ENCODE results near the gene SLAMF8. TPM values are rescaled to one million over a fixed set of nuclear protein-coding genes. Genes with fewer than 3 reads are reported as not detected.

The SLAMF8 gene
- total and polyA plus RNA-seq, 7 donors = 2.4 to 16.2 (median 4.8) TPM

DNA sequence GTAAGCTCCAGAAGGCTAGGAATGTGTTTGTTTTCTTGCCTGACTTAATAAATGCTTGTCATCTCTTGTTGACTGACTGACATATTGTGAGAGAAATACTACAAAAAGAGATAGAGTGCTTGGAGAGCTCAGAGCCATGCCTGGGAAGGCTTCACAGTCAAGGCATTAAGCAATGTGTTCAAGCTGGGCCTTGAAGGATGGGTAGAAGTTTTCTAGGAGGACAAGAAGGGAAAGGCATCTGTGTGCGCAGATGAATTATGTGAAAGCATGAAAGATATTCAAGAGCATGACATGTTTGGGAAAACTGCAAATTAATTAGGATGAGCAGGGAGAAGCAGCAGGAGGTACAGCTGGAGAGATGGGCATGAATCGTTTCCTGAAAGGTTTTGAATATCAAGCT is 5.6 kb downstream of the SLAMF8 start:
- Histone ChIP-seq H3K4me3 (no peak overlapping the region), H3K4me1 (peaks cover 0 to 13% (median 3%) of the 10 kb centered on the region in 4 donors), H3K27me3 (no peaks in the 10 kb centered on the region), H3K27ac (no peak overlapping the region), H3K36me3 (peaks cover 0 to 12% (median 0%) of the 10 kb centered on the region in 4 donors), H3K9me3 (no peaks in the 10 kb centered on the region)
- DNase-seq = no peak
- TF ChIP-seq POLR2A (IDR thresholded peaks at IDR 0.05) (no peak), POLR2AphosphoS5 (IDR thresholded peaks at IDR 0.05) (no peak), EP300 (IDR thresholded peaks at IDR 0.05) (no peak)
- TF ChIP-seq, protein P1, sequence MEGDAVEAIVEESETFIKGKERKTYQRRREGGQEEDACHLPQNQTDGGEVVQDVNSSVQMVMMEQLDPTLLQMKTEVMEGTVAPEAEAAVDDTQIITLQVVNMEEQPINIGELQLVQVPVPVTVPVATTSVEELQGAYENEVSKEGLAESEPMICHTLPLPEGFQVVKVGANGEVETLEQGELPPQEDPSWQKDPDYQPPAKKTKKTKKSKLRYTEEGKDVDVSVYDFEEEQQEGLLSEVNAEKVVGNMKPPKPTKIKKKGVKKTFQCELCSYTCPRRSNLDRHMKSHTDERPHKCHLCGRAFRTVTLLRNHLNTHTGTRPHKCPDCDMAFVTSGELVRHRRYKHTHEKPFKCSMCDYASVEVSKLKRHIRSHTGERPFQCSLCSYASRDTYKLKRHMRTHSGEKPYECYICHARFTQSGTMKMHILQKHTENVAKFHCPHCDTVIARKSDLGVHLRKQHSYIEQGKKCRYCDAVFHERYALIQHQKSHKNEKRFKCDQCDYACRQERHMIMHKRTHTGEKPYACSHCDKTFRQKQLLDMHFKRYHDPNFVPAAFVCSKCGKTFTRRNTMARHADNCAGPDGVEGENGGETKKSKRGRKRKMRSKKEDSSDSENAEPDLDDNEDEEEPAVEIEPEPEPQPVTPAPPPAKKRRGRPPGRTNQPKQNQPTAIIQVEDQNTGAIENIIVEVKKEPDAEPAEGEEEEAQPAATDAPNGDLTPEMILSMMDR (IDR thresholded peaks at IDR 0.05) = no peak
- intact Hi-C loops (cut with DNase I) = no loop called here
- WGBS, 2 donors = 93 to 97% methylated on average over 2 of the region's 2 CpGs

DNA sequence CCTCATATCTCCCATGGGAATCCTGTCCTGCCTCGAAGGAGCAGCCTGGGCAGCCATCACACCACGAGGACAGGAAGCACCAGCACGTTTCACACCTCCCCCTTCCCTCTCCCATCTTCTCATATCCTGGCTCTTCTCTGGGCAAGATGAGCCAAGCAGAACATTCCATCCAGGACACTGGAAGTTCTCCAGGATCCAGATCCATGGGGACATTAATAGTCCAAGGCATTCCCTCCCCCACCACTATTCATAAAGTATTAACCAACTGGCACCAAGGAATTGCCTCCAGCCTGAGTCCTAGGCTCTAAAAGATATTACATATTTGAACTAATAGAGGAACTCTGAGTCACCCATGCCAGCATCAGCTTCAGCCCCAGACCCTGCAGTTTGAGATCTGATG is 8.7 kb downstream of the SLAMF8 start:
- no peaks in the 10 kb centered on the region for H3K27me3 ChIP-seq
- intact Hi-C loops (cut with DNase I) = no loop called here
- peaks cover 0 to 6% (median 0%) of the 10 kb centered on the region in 4 donors for H3K4me1 ChIP-seq
- no peak overlapping the region for H3K27ac ChIP-seq
- WGBS, 2 donors = 68 to 84% methylated on average over 3 of the region's 3 CpGs
- no peak overlapping the region for H3K4me3 ChIP-seq
- H3K9me3 ChIP-seq = no peaks in the 10 kb centered on the region
- TF ChIP-seq POLR2AphosphoS5 (IDR thresholded peaks at IDR 0.05) = no peak
- TF ChIP-seq, protein P1 (IDR thresholded peaks at IDR 0.05) = no peak
- peaks cover 0 to 22% (median 0%) of the 10 kb centered on the region in 4 donors for H3K36me3 ChIP-seq
- DNase-seq = no peak

DNA sequence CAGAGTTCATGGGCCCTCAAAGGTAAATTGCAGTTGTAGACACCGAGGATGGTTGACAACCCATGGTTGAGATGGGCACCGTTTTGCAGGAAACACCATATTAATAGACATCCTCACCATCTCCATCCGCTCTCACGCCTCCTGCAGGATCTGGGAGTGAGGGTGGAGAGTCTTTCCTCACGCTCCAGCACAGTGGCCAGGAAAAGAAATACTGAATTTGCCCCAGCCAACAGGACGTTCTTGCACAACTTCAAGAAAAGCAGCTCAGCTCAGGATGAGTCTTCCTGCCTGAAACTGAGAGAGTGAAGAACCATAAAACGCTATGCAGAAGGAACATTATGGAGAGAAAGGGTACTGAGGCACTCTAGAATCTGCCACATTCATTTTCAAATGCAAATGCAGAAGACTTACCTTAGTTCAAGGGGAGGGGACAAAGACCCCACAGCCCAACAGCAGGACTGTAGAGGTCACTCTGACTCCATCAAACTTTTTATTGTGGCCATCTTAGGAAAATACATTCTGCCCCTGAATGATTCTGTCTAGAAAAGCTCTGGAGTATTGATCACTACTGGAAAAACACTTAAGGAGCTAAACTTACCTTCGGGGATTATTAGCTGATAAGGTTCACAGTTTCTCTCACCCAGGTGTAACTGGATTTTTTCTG is 9.3 kb downstream of the SLAMF8 start:
- no peak overlapping the region for H3K27ac ChIP-seq
- no peak overlapping the region for H3K4me3 ChIP-seq
- H3K9me3 ChIP-seq = no peaks in the 10 kb centered on the region
- no peak for DNase-seq
- 87 to 91% methylated on average over 8 of the region's 8 CpGs for WGBS, 2 donors
- TF ChIP-seq POLR2A (IDR thresholded peaks at IDR 0.05) (no peak), EP300 (IDR thresholded peaks at IDR 0.05) (no peak), POLR2AphosphoS5 (IDR thresholded peaks at IDR 0.05) (no peak)
- TF ChIP-seq, protein P1 (IDR thresholded peaks at IDR 0.05) = no peak
- H3K4me1 ChIP-seq = peaks cover 0 to 5% (median 0%) of the 10 kb centered on the region in 4 donors
- H3K27me3 ChIP-seq = no peaks in the 10 kb centered on the region
- intact Hi-C loops (cut with DNase I) = no loop called here
- peaks cover 0 to 22% (median 0%) of the 10 kb centered on the region in 4 donors for H3K36me3 ChIP-seq

DNA sequence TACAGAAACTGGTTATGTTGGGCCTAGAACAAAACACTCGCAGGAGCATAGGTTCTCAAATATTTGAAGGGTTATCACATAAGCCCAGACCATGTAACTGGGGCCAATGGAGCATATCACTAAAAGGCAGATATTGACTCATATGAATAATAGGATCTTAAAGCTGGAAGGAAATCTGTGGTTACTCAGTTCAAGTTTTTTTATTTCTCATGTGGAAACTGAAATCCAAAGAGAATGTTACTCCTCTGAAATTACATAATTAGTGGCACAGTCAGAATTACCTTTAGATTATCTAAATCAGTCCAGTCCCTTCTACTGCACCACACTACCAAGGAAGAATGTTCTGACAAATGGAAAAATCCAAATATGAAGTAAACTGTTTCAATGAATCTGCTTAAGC is 12.0 kb downstream of the SLAMF8 start:
- Histone ChIP-seq H3K27me3 (no peaks in the 10 kb centered on the region), H3K36me3 (peaks cover 0 to 22% (median 0%) of the 10 kb centered on the region in 4 donors), H3K4me3 (no peak overlapping the region), H3K4me1 (peaks cover 0 to 5% (median 0%) of the 10 kb centered on the region in 4 donors), H3K9me3 (no peaks in the 10 kb centered on the region), H3K27ac (no peak overlapping the region)
- 86 to 88% methylated on average over 1 of the region's 1 CpG for WGBS, 2 donors
- intact Hi-C loops (cut with DNase I) = no loop called here
- TF ChIP-seq POLR2AphosphoS5 (IDR thresholded peaks at IDR 0.05) = no peak
- TF ChIP-seq, protein P1 (IDR thresholded peaks at IDR 0.05) = no peak
- DNase-seq = no peak

Data from sigmoid colon (tissue), 7 donors.